Epithelial cell of prostate (primary cell): ENCODE data around the gene TMEM30A.

Source experiments
- DNase-seq: peaks from one replicate; pipeline ENCODE4 v3.0.0-alpha.2; 2011; ENCODE audit warnings: low read depth, low spot score
- H3K27ac ChIP-seq: fragments of 450-650 bp; 2 replicates; pipeline ENCODE4 v1.5.1; 2017; ENCODE audit warnings: mild to moderate bottlenecking

TMEM30A gene

DNA sequence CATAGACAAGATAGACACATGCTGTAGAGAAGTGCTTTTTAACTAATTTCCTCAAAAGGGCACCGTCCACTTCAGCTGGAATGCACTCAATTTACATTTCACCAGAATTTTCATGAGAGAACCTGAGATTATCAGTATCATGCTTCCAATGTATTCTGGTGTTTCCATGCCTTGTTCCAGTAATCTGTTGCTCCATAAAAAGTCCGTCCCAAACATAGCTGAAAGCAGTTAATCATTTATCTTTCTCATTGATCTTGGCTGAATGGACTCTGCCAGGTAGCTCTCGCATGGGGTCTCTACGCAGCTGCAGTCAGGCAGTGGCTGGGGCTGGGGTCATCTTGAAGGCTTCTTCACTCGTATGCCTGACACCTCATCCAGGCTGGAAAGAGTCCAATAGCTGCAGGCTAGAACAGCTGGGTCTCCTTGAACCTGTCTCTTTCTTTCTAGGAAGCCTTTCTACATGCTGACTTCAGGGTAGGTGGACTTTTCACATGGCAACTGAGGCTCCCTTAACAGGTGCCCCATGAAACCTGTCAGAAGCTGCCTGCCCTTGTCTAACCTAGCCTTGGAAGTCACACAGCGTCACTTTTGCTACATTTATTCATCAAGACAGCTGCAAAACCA is 60.2 kb downstream of the TMEM30A start:
- DNase-seq, result no peak
- H3K27ac ChIP-seq, result no peak overlapping the region

GRCh38 chr6:75223428-75223827 is 61.2 kb downstream of the TMEM30A start:
- H3K27ac ChIP-seq, result no peak overlapping the region
- no peak for DNase-seq

- no peak for DNase-seq
- H3K27ac ChIP-seq, result no peak overlapping the region
These were observed 62.3 kb downstream of the TMEM30A start for GRCh38 chr6:75222261-75222660.

- no peak for DNase-seq
- no peak overlapping the region for H3K27ac ChIP-seq
These were observed 63.5 kb downstream of the TMEM30A start for GRCh38 chr6:75221116-75221515.

- no peak overlapping the region for H3K27ac ChIP-seq
- DNase-seq, result no peak
These were observed 64.2 kb downstream of the TMEM30A start for GRCh38 chr6:75220357-75220756.

- DNase-seq, result no peak
- H3K27ac ChIP-seq, result no peak overlapping the region
These were observed 65.3 kb downstream of the TMEM30A start for GRCh38 chr6:75219263-75219662.

DNA sequence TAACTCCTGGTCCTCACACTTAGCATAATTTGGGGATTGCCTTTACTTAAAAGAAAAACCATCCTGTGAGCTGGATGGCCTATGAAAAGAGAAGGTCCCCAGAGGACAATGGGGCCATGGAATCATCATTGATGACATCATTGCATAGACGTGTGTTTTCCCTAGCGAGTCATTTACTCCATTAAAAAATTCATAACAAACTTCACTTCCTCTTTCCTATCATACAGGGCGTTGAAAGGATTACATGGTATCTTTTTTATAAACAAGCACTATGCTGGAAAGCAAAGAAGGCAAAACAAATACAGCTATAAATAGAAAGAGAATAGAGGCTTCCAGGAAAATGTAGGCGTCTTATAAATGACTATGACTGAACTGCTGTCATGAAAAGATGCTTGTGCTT is 67.4 kb downstream of the TMEM30A start:
- H3K27ac ChIP-seq, result no peak overlapping the region
- no peak for DNase-seq

DNA sequence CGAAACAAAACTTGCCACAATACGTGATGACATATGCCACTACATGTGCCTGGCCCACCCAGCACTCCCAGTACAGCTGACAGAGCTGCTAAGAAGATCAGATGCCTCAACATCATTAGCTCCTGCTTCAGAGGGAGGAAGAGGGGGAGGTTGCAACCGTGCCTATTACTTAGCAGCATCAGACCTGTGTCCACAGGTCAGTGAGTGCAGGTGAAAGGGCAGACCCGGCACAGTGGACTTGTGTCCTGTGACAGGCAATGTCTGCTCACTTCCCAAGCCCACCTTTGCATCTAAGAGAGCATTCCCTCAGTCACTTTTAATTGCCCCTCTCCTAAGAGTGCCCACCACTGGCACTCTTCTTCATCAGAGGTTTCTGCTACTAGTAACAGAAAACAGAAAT is 69.3 kb downstream of the TMEM30A start:
- DNase-seq, result no peak
- no peak overlapping the region for H3K27ac ChIP-seq

GRCh38 chr6:75213732-75214131 is 70.9 kb downstream of the TMEM30A start:
- DNase-seq, result no peak
- no peak overlapping the region for H3K27ac ChIP-seq

DNA sequence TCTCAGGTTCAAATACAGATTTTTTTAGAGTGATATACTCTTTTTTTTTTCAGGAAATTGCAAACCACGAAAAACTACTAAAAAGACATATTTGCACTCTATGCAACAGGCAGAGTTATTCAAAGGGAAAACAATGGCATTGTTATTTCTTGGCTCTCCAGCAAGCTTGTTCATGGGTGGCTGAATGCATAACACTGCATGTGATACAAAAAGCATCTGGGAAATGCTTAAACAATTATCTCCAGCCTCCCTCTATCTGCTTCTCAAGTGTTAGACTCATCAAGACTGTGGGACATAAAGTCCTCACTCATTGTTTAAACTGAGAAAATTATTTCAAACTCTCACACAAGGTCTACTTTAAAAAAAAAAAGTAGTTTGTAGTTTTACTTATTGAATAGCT is 71.5 kb downstream of the TMEM30A start:
- no peak for DNase-seq
- H3K27ac ChIP-seq, result no peak overlapping the region

- H3K27ac ChIP-seq, result no peak overlapping the region
- DNase-seq, result no peak
These were observed 72.5 kb downstream of the TMEM30A start for GRCh38 chr6:75211920-75212590.

- DNase-seq, result no peak
- no peak overlapping the region for H3K27ac ChIP-seq
These were observed 73.5 kb downstream of the TMEM30A start for GRCh38 chr6:75210885-75211739.

DNA sequence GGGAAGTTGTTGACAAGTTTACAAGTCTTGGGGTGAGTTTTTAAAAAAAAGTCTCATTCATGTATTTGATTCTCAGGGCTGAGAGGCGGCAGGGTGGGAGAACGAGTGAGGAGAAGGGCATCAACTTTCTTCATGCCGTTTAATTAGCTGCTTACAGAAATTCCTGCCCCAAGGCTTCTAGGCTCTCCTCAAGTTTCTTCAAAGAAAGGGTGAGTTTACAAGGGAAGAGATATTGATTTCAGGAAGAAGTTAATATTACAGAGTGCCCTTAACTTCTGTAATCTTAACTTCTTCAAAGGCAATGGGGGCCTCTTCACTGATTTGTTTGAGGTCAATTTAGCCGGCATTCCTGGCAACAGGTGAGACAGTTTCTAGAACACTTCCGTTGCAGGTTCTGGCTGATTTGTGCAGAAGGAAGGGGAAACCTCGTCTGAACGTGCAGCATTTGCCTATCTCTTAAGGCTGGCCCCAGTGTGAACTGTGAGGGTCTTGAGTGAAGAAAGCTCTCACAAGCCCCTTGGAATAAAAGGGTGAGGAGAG is 75.3 kb downstream of the TMEM30A start:
- DNase-seq, result no peak
- no peak overlapping the region for H3K27ac ChIP-seq

DNA sequence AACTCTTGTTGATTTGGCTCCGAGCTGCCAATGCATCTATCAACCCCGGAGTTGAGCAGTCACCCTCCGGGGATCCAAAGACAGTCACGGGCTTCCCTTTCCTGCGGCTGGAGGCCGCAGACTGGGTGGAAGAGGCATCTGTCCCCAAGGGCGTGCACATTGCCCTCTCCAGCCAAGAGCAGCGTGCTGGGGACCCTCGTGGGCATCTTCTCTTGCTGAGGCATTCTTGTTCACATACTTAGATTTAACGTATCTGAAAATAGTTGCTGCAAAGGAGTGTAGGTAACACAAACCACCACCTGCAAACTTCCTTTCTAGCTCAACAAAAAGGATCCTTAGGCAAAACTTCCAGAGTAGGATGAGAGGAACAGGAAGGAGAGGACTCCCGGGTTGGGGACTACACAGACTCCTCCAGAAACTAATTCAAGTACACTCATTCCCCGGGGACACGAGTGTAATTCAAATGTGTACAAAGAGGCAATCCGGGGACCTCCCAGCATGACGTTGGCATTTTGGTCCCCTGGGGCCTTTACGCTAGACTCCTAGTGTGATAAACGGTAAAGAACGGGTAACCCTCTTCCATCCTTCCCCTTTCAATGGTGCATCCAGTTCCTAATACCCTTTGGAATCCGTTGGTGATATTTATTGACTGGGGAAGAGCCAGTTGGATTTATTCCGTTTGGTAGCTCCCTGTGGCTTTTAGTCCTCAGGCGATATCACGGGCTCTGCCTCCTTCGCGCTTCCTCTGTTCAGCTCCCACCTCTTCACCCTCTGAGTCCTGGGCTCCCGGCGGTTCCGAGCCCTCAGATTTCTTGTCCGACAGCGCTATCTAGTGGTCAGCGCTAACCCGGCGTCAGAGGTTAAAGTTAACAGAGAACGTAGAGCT is 76.1 kb downstream of the TMEM30A start:
- DNase-seq, result no peak
- no peak overlapping the region for H3K27ac ChIP-seq

DNA sequence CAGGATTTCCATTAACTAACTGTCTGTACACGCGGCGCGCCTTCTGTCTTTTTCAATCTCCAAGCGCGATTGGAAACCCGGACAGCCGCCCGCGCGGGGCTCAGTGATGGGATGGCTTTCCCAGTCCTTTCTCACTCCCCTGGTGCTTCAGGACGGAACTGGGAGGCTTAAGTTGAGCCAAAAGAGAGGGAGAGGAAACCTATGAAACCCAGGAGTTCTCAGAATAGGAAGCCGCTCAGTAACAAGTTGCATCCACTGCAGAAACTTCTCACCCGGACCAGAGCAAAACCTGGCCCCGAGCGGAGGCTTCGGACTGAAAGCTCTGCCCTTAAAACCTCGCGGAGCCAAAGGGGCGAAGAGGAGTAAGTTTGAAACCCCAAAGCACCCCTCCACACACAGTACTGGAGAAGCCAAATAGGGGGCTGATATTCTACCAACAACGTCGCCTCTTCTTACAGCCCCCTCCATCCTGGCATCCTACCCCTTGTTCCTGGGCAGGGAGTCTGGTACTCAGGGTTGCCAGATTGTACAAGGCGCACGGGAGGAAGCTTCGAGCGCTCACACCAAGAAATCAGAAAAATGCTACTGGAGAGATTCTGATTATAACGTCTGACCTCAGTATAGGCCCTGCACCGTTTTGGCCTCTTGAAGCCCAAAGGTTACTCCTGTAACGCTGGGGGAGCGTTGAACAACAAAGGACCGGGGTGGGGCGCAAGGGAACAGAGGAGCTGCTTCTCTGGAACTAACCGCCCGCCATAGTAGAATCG is 77.8 kb downstream of the TMEM30A start:
- H3K27ac ChIP-seq, result no peak overlapping the region
- DNase-seq, result no peak

DNA sequence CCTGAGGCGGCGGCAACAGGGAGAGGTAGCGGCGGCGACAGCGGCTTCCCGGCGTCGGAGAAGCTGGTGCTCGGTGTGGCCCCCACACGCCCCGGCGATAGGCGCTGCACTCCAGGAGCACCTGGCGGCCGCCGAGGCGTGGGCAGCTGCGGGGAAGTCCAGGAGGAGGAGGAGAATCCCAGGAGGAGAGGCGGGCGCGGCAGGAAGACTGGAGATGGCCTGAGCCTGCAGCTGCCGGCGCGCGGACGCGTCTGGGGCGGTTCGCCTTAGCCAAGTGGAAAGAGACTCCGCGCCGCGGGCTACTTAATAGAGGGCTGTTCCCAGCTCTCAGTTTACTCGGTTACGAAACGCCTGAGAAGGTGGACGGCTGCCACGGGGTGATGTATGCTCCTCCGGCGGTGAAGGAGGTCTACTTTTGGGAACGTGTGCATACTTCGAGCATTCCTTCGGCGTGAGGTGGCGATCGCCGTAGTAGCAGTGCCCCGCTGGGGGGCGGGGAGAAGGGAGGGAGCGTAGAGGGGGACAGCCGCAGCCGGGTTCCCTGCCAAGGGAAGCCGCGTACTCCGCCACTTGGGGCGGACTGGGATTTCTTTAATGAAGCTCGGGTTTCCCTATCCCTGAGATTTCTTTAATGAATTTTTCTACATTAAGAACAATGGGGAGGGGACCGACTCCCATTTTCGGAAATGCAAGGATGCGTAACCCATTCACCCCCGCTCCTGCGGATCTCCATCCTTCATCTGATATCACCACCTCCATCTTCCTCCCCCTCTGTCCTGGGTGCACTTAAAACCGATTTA is 78.6 kb downstream of the TMEM30A start, which contains the start of gene COL12A1:
COL12A1 (minus strand) TSS at position 278 of the 800 bp plus-strand sequence. CDS start 3,261 bp downstream, outside the sequence.
- peak within 1 kb of the TSS; percentile 50 for H3K27ac ChIP-seq
- DNase-seq, result peak; percentile 87

- no peak for DNase-seq
- peak overlapping the region; percentile 50 for H3K27ac ChIP-seq
These were observed 79.4 kb downstream of the TMEM30A start for GRCh38 chr6:75204959-75205775.
